GM19351 (cell line): ENCODE results near the gene STAT5B.

Experiments used
- ATAC-seq: cut with Tn5 transposase; IDR thresholded peaks from one replicate; pipeline ENCODE4 v1.9.1; 2021; ENCODE audit warnings: mild to moderate bottlenecking, moderate library complexity; ENCODE audit not compliant: unreplicated experiment

Gene STAT5B

GRCh38 chr17:42183741-42184711 lies 92.2 kb downstream of the STAT5B start:
- peak; percentile 69 for ATAC-seq

- no peak for ATAC-seq
Measured at GRCh38 chr17:42182927-42183734, 93.1 kb downstream of the STAT5B start.

GRCh38 chr17:42181851-42182207 lies 94.4 kb downstream of the STAT5B start:
- no peak for ATAC-seq

GRCh38 chr17:42180922-42181850 lies 95.0 kb downstream of the STAT5B start, which contains the start of gene KCNH4:
Gene KCNH4 (minus strand): TSS chr17:42181142. CDS start chr17:42180945, 197 bp downstream.
- no peak for ATAC-seq

GRCh38 chr17:42180411-42180921 lies 95.7 kb downstream of the STAT5B start:
- ATAC-seq, result no peak

GRCh38 chr17:42179911-42180410 lies 96.2 kb downstream of the STAT5B start:
- no peak for ATAC-seq

GRCh38 chr17:42179335-42179734 lies 96.9 kb downstream of the STAT5B start:
- ATAC-seq, result no peak

GRCh38 chr17:42178817-42179216 lies 97.4 kb downstream of the STAT5B start:
- no peak for ATAC-seq

GRCh38 chr17:42177684-42178083 lies 98.5 kb downstream of the STAT5B start:
- no peak for ATAC-seq

GRCh38 chr17:42174126-42174783 lies 101.9 kb downstream of the STAT5B start:
- no peak for ATAC-seq

- no peak for ATAC-seq
Measured at GRCh38 chr17:42171831-42172230, 104.4 kb downstream of the STAT5B start.

GRCh38 chr17:42169351-42169750 lies 106.8 kb downstream of the STAT5B start:
- no peak for ATAC-seq

GRCh38 chr17:42167807-42168206 lies 108.4 kb downstream of the STAT5B start:
- no peak for ATAC-seq

GRCh38 chr17:42166196-42166763 lies 109.9 kb downstream of the STAT5B start:
- no peak for ATAC-seq

- ATAC-seq, result no peak
Measured at GRCh38 chr17:42165751-42166150, 110.4 kb downstream of the STAT5B start.

- ATAC-seq, result no peak
Measured at GRCh38 chr17:42163696-42164407, 112.3 kb downstream of the STAT5B start.

- ATAC-seq, result no peak
Measured at GRCh38 chr17:42163113-42163512, 113.1 kb downstream of the STAT5B start.

- ATAC-seq, result no peak
Measured at GRCh38 chr17:42160531-42160910, 115.7 kb downstream of the STAT5B start.
